GM23248 (cell line): ENCODE data around the gene CREB5. TPM values are rescaled to one million over a fixed set of nuclear protein-coding genes. Genes with fewer than 3 reads are reported as not detected.

Source experiments
- DNase-seq: peaks from one replicate; pipeline ENCODE4 v3.0.0-alpha.2; 2015
- H2AFZ ChIP-seq: fragments of 200-600 bp; sonication (generic); 2 replicates; pipeline ENCODE4 v1.6.1; 2016; ENCODE audit warnings: antibody characterized with exemption
- H3F3A ChIP-seq: fragments of 200-600 bp; sonication (generic); 2 replicates; pipeline ENCODE4 v1.6.1; 2016; ENCODE audit warnings: mild to moderate bottlenecking, antibody characterized with exemption, mixed run types; ENCODE audit not compliant: insufficient read depth
- H3K27ac ChIP-seq: fragments of 200-600 bp; sonication (generic); 2 replicates; pipeline ENCODE4 v1.5.1; 2016; ENCODE audit warnings: mild to moderate bottlenecking
- H3K27me3 ChIP-seq: fragments of 200-600 bp; sonication (generic); replicated peaks from 2 replicates; pipeline ENCODE4 v1.6.1; 2016; ENCODE audit warnings: mild to moderate bottlenecking; ENCODE audit not compliant: insufficient read depth
- H3K36me3 ChIP-seq: fragments of 200-600 bp; sonication (generic); 2 replicates; pipeline ENCODE4 v1.6.1; 2016; ENCODE audit warnings: low read depth, mild to moderate bottlenecking
- H3K4me1 ChIP-seq: fragments of 200-600 bp; sonication (generic); 2 replicates; pipeline ENCODE4 v1.6.1; 2016; ENCODE audit warnings: mild to moderate bottlenecking; ENCODE audit not compliant: insufficient read depth
- H3K4me2 ChIP-seq: fragments of 200-600 bp; sonication (generic); one replicate; pipeline ENCODE4 v1.6.1; 2016; ENCODE audit warnings: mild to moderate bottlenecking; ENCODE audit not compliant: unreplicated experiment
- H3K4me3 ChIP-seq: fragments of 200-600 bp; sonication (generic); 2 replicates; pipeline ENCODE4 v1.5.1; 2016; ENCODE audit warnings: mild to moderate bottlenecking
- H3K79me2 ChIP-seq: fragments of 200-600 bp; sonication (generic); 2 replicates; pipeline ENCODE4 v1.6.1; 2016; ENCODE audit warnings: mild to moderate bottlenecking; ENCODE audit not compliant: insufficient read depth
- H3K9ac ChIP-seq: fragments of 200-600 bp; sonication (generic); 2 replicates; pipeline ENCODE4 v1.6.1; 2016; ENCODE audit warnings: mild to moderate bottlenecking
- H3K9me2 ChIP-seq: fragments of 200-600 bp; sonication (generic); 2 replicates; pipeline ENCODE4 v1.6.1; 2016; ENCODE audit warnings: mixed run types, mild to moderate bottlenecking, moderate library complexity; ENCODE audit not compliant: insufficient read depth
- H3K9me3 ChIP-seq: fragments of 200-600 bp; sonication (generic); one replicate; pipeline ENCODE4 v1.6.1; 2017; ENCODE audit warnings: low read depth
- H4K20me1 ChIP-seq: fragments of 200-600 bp; sonication (generic); 2 replicates; pipeline ENCODE4 v1.6.0; 2016; ENCODE audit not compliant: insufficient read depth
- EZH2 ChIP-seq: fragments of 200-600 bp; sonication (generic); IDR thresholded peaks from 2 replicates; pipeline ENCODE4 v1.6.1; 2018; ENCODE audit warnings: antibody characterized with exemption, mild to moderate bottlenecking; ENCODE audit not compliant: insufficient read depth, poor library complexity, severe bottlenecking
- EZH2phosphoT487 ChIP-seq: fragments of 200-600 bp; sonication (generic); IDR thresholded peaks from 2 replicates; pipeline ENCODE4 v1.6.1; 2018; ENCODE audit warnings: antibody characterized with exemption, moderate library complexity, mild to moderate bottlenecking, low read depth; ENCODE audit not compliant: insufficient read depth
- WGBS, 2 experiments: methylation state at CpG; one replicate each; pipeline ENCODE4 v1.1.6; 2015 to 2017; ENCODE audit warnings: low lambda C conversion rate in 2 of 2, low coverage in 1 of 2; ENCODE audit errors: missing lambda C conversion rate in 2 of 2; 5-methylcytosine and 5-hydroxymethylcytosine counted together
- in situ Hi-C: fragments of 300-500 bp; cut with MboI; formaldehyde crosslinking; loops from 2 replicates; pipeline ENCODE4 v1.15.0; 2020
- polyA plus RNA-seq: library from polyadenylated mRNA; unstranded; fragments of >200 nt; fragmentation: Nextera tagmentation; extraction: Ambion mirVana; gene quantifications from 2 replicates; pipeline ENCODE4 v1.2.1, GENCODE V29; 2016
- total RNA-seq: library from RNA; depleted of rRNA; stranded (reverse); fragments of >200 nt; shearing (Covaris generic); gene quantifications from 2 replicates; pipeline ENCODE4 v1.2.3, GENCODE V29; 2014

The CREB5 gene
- total and polyA plus RNA-seq, 2 experiments from 2014 or later, result 13.6 to 19.2 TPM

- Histone ChIP-seq H3K4me3 (no peak overlapping the region), H3K27me3 (no peaks in the 10 kb centered on the region), H4K20me1 (no peaks in the 10 kb centered on the region), H3K9me2 (no peaks in the 10 kb centered on the region), H3F3A (no peaks in the 10 kb centered on the region), H3K4me1 (no peaks in the 10 kb centered on the region), H3K4me2 (no peak overlapping the region), H3K9ac (no peak overlapping the region), H2AFZ (no peak overlapping the region), H3K36me3 (no peaks in the 10 kb centered on the region), H3K27ac (no peak overlapping the region), H3K9me3 (no peaks in the 10 kb centered on the region), H3K79me2 (no peaks in the 10 kb centered on the region)
- in situ Hi-C loops, result no loop called here
- 84 to 86% methylated on average over 3 of the region's 3 CpGs for WGBS, 2 experiments
- DNase-seq, result no peak
- TF ChIP-seq EZH2phosphoT487 (no peak), EZH2 (no peak)
Observed at GRCh38 chr7:28542410-28542809, 130.1 kb downstream of the CREB5 start.

- Histone ChIP-seq H2AFZ (no peak overlapping the region), H3K27ac (no peak overlapping the region), H3K27me3 (no peaks in the 10 kb centered on the region), H3K36me3 (no peaks in the 10 kb centered on the region), H3K4me1 (no peaks in the 10 kb centered on the region), H3K9ac (no peak overlapping the region), H3K4me2 (no peak overlapping the region), H3K9me2 (no peaks in the 10 kb centered on the region), H3K9me3 (no peaks in the 10 kb centered on the region), H3K79me2 (no peaks in the 10 kb centered on the region), H3K4me3 (no peak overlapping the region), H4K20me1 (no peaks in the 10 kb centered on the region), H3F3A (no peaks in the 10 kb centered on the region)
- 57 to 70% methylated on average over 3 of the region's 3 CpGs for WGBS, 2 experiments
- in situ Hi-C loops, result no loop called here
- TF ChIP-seq EZH2 (no peak), EZH2phosphoT487 (no peak)
- no peak for DNase-seq
Observed at GRCh38 chr7:28544453-28545117, 132.3 kb downstream of the CREB5 start.

GRCh38 chr7:28546067-28546466 is 133.7 kb downstream of the CREB5 start:
- no peak for TF ChIP-seq EZH2phosphoT487
- TF ChIP-seq EZH2, result no peak
- in situ Hi-C loops, result no loop called here

GRCh38 chr7:28547115-28547514 is 134.8 kb downstream of the CREB5 start:
- peaks cover 10% of the 10 kb centered on the region for H3K4me1 ChIP-seq
- in situ Hi-C loops, result no loop called here
- 87 to 89% methylated on average over 3 of the region's 3 CpGs for WGBS, 2 experiments
- H3K27me3 ChIP-seq, result no peaks in the 10 kb centered on the region
- TF ChIP-seq EZH2 (no peak), EZH2phosphoT487 (no peak)
- H3K27ac ChIP-seq, result no peak overlapping the region
- H3K4me3 ChIP-seq, result no peak overlapping the region
- H3K9me2 ChIP-seq, result no peaks in the 10 kb centered on the region
- DNase-seq, result no peak
- no peaks in the 10 kb centered on the region for H3K79me2 ChIP-seq
- H2AFZ ChIP-seq, result no peak overlapping the region
- H3K4me2 ChIP-seq, result no peak overlapping the region
- no peaks in the 10 kb centered on the region for H4K20me1 ChIP-seq
- H3K9me3 ChIP-seq, result no peaks in the 10 kb centered on the region
- H3F3A ChIP-seq, result no peaks in the 10 kb centered on the region
- H3K36me3 ChIP-seq, result no peaks in the 10 kb centered on the region
- no peak overlapping the region for H3K9ac ChIP-seq

More at GRCh38 chr7:28546067-28546466, 133.7 kb downstream of the CREB5 start:
- Histone ChIP-seq H2AFZ (no peak overlapping the region), H3K27ac (no peak overlapping the region), H3K9me2 (no peaks in the 10 kb centered on the region), H3F3A (no peaks in the 10 kb centered on the region), H3K27me3 (no peaks in the 10 kb centered on the region), H4K20me1 (no peaks in the 10 kb centered on the region), H3K9me3 (no peaks in the 10 kb centered on the region), H3K4me1 (peaks cover 4% of the 10 kb centered on the region; the same call in 1 of the 2 replicates), H3K36me3 (no peaks in the 10 kb centered on the region), H3K4me3 (no peak overlapping the region), H3K9ac (no peak overlapping the region), H3K4me2 (no peak overlapping the region), H3K79me2 (no peaks in the 10 kb centered on the region)
- DNase-seq, result no peak

- Histone ChIP-seq H3K79me2 (no peaks in the 10 kb centered on the region), H3K9ac (no peak overlapping the region), H3K9me2 (no peaks in the 10 kb centered on the region), H3K4me1 (peaks cover 10% of the 10 kb centered on the region), H3K36me3 (no peaks in the 10 kb centered on the region), H3K27me3 (no peaks in the 10 kb centered on the region), H3K4me2 (no peak overlapping the region), H3K4me3 (no peak overlapping the region), H3K9me3 (no peaks in the 10 kb centered on the region), H2AFZ (no peak overlapping the region), H4K20me1 (no peaks in the 10 kb centered on the region), H3F3A (no peaks in the 10 kb centered on the region), H3K27ac (no peak overlapping the region)
- TF ChIP-seq EZH2, result no peak
- TF ChIP-seq EZH2phosphoT487, result no peak
- no peak for DNase-seq
- 75 to 76% methylated on average over 5 of the region's 5 CpGs for WGBS, 2 experiments
- in situ Hi-C loops, result no loop called here
Observed at GRCh38 chr7:28548416-28548815, 136.1 kb downstream of the CREB5 start.
